GM10266 (cell line): ENCODE measurements around the gene C2orf15.

ENCODE experiments used
- DNase-seq: peaks from one replicate; pipeline ENCODE4 v3.0.0; 2012; ENCODE audit errors: extremely low spot score
- CTCF ChIP-seq: IDR thresholded peaks from 2 replicates; pipeline ENCODE4 v1.5.1; 2012; ENCODE audit warnings: mild to moderate bottlenecking, low read depth; ENCODE audit not compliant: control insufficient read depth, insufficient read depth; ENCODE audit errors: missing control alignments

Gene C2orf15

GRCh38 chr2:99169534-99169933 is 28.0 kb downstream of the C2orf15 start:
- TF ChIP-seq CTCF, result no peak
- no peak for DNase-seq

GRCh38 chr2:99171377-99172140 is 30.1 kb downstream of the C2orf15 start:
- DNase-seq, result no peak
- no peak for TF ChIP-seq CTCF

DNA sequence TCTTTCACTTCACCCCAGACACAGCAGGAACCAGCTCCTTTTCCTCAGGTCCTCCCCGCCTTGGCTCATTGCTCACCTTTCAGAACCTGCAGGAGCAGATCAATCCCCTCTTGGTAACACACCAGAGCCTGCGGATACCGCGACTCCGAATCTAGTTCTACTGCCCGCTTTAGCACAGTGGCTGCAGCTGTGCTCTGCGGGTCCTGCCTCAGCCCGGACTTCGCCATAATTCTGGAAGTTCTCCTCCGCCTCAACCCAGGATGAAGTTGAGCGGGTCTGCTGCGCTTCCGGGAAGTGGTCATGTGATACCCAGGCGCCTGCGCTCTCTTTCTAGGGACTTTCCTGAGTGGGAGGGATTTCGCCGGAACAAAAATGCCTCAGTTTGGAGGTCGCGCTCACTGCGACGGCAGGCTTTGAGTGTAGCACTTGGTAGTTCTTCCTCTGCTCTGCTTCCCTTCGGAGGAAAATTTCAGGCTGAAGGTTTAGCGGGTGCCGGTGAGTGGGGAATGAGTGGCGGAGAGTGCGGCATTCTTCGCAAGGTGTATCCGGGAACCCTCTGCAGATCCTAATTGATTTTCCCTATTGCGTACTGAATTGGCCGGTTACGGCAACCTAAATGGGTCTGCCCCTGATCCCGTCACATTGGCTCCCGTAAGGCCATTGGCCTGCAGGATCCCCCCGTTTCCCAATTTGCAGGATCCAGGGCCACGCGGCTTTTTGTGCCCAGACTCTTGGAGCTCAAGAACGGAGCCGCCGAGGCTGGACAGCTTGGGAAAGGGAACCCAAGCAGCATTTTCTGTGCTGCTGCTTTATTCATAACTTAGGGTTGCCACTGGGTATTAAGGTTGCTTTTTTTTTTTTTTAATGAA is 39.5 kb downstream of the C2orf15 start, which contains the start of the genes MITD1 and MRPL30:
MITD1 (minus strand) TSS at position 304 of the 869 bp plus-strand sequence; CDS start at position 227, 77 bp downstream.
MRPL30 (plus strand) TSS at position 430 of the 869 bp plus-strand sequence. CDS start 5,020 bp downstream, outside the sequence.
- peak; percentile 79 for DNase-seq
- no peak for TF ChIP-seq CTCF

GRCh38 chr2:99181624-99182000 is 40.1 kb downstream of the C2orf15 start:
- DNase-seq, result no peak

GRCh38 chr2:99183025-99183424 is 41.5 kb downstream of the C2orf15 start:
- TF ChIP-seq CTCF, result no peak
- DNase-seq, result no peak

More at GRCh38 chr2:99181624-99182000, 40.1 kb downstream of the C2orf15 start:
- TF ChIP-seq CTCF, result no peak

DNA sequence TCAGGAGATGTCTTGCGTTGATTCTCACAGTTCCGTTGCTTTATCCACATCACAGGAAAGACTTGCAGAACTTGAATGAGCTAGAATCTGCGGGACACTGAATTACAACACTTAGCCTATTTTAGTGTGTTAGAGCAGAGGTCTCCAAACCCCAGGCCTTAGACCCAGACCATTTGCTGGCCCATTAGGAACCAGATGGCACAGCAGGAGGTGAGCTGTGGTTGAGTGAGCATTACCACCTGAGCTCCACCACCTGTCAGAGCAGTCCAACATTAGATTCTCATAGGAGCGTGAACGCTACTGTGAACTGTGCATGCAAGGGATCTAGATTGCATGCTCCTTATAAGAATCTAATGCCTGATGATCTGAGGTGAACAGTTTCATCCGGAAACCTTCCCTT is 43.3 kb downstream of the C2orf15 start:
- DNase-seq, result no peak
- TF ChIP-seq CTCF, result no peak
